NK-92 (cell line): ENCODE data around the gene SEC14L2.
"Not testable (repeated sequence)": the region's sequence is repeated elsewhere in the genome, so short reads cannot be mapped to it uniquely, and the experiment has no call there.

Experiments
- DNase-seq: peaks from one replicate; lab custom pipeline; 2025; ENCODE audit not compliant: unreplicated experiment; lab: John Stamatoyannopoulos, UW

Gene SEC14L2

GRCh38 chr22:30425327-30425615, 28.5 kb downstream of the SEC14L2 start:
- no peak for DNase-seq

- no peak for DNase-seq
These were observed 29.0 kb downstream of the SEC14L2 start, which contains the start of gene MTFP1 for GRCh38 chr22:30425616-30426387. Gene MTFP1, plus strand, starts transcription at chr22:30425768. Its CDS starts 112 bp downstream, at chr22:30425880.

GRCh38 chr22:30426388-30427353, 29.9 kb downstream of the SEC14L2 start:
- no peak for DNase-seq

DNA sequence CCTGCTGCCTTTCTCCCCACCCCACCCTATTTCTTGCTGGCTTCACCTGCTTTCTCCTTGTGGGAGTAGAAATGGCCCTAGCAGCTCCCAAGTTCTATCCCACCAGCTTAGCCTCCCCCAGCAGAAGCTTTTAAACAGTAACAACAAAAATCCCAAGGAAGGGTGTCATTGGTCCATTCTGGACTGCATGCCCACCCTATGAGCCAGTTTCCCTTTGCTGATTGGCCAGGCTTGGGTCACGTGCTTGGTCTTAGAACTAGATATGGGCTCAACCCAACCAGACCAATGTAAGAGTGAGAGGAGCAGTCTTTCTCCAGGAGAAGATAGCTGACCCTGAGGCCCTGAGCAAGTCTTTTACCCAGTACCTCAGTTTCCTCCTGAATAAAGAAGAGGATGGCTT, 31.1 kb downstream of the SEC14L2 start:
- DNase-seq, result no peak

- no peak for DNase-seq
These were observed 33.1 kb downstream of the SEC14L2 start for GRCh38 chr22:30429887-30430286.

DNA sequence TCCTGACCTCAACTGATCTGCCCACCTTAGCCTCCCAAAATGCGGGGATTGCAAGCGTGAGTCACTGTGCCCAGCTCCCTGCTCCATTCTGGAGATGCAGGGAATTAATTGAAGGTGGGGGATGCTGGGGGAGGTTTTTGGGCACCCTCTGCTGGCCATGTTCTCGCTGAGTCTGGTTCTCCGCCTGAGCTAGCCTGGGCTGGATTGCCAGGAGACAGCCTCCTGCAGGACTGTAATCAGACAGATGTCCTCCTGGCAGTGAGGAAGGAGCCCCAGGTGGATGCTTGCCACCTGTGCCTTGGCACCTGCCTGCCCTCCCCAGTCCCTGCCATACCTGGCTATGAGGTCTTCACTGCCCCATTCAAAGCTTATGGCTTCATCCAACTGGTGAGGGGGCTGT, 34.1 kb downstream of the SEC14L2 start:
- no peak for DNase-seq

GRCh38 chr22:30432096-30432495, 35.3 kb downstream of the SEC14L2 start:
- DNase-seq, result no peak

GRCh38 chr22:30432520-30432919, 35.7 kb downstream of the SEC14L2 start:
- no peak for DNase-seq

- no peak for DNase-seq
These were observed 36.4 kb downstream of the SEC14L2 start for GRCh38 chr22:30433227-30433626.

GRCh38 chr22:30433773-30434172, 37.0 kb downstream of the SEC14L2 start:
- no peak for DNase-seq

DNA sequence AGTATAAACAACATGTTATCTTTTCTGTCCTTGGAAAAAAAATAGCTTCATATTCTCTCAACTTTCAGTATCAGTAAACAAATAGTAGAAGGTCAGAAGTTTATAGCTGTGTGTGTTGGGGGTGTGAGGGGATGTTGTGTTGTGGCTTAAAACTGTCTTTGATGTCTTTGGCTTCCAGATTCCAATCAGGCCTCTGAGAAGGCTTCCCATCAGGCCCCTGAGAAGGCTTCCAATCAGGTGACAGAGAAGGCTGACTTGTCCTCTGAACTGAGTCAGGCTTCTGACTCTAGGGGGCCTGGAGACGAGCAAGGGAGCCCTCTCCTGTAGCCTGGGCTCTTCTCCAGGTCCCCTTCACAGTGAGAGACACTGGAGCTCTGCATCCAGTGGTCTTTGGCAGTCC, 38.0 kb downstream of the SEC14L2 start:
- DNase-seq, result no peak

DNA sequence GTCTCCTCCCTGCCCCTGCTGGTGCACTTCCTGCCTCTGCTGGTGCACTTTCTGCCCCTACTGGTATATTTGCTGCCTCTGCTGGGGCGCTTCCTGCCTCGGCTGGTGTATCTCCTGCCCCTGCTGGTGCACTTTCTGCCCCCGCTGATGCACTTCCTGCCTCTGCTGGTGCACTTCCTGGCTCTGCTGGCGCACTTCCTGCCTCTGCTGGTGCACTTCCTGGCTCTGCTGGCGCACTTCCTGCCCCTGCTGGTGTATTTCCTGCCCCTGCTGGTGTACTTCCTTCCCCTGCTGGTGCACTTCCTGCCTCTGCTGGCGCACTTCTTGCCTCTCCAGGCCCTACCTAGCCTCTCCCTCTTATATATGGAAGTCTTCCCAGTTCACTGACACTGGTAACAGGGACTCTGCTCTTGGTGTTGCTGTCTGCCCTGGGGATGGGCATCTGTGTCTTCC, 38.9 kb downstream of the SEC14L2 start:
- DNase-seq, result peak; percentile 24

DNA sequence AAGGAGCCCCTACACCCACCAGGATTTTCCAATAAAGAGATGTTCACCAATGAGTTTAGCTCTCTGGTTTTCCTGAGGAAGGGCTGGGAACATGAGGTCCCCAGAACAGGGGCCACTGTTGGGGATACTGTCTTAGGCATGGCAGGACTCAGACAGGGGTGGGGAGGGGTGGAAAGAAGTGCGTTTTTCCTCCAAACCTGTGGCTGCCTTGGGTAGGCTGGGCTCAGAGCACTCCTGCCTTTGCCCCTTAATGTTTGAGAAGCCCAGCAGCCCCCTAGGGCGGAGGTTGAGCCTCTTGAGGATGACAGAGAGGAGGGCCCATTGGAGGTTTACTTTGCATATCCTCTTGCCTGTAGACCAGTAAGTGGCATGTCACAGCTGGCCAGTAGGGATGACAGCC, 39.4 kb downstream of the SEC14L2 start:
- no peak for DNase-seq

DNA sequence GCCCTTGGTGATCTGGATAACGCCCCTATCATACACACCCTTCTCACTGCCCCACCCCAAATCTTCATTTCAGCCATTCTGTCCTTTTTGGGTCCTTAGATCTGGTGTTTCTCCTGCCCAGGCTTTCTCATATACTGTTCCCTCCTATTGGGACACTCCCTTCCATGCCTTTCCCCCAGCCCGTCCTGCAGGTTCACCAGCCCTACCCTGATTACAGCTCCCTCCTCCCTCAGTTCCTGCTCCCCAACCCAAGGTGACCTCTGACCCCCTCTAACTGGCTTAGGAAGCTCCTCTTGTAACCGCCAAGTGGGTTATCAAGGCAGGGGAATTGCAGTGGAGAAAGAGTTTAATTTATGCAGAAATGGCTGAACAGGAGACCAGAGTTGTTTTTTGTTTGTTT, 41.7 kb downstream of the SEC14L2 start:
- no peak for DNase-seq

DNA sequence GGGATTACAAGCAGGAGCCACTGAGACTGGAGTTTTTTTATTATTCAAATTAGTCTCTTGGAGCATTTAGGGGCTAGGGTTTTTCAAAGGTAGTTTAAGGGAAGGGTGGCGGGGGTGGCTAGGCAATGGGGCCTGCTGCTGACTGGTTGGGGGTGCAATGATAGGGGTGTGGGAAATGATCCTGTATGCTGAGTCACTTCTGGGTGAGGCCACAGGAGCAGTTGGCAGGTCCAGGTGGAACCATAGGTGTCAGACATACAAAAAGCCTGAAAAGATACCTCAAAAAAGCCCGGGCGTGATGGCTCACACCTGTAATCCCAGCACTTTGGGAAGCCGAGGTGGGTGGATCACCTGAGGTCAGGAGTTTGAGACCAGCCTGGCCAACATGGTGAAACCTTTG, 42.4 kb downstream of the SEC14L2 start:
- DNase-seq, result no peak

GRCh38 chr22:30439836-30440235, 43.0 kb downstream of the SEC14L2 start:
- no peak for DNase-seq

- no peak for DNase-seq
These were observed 44.3 kb downstream of the SEC14L2 start for GRCh38 chr22:30441088-30441487.

DNA sequence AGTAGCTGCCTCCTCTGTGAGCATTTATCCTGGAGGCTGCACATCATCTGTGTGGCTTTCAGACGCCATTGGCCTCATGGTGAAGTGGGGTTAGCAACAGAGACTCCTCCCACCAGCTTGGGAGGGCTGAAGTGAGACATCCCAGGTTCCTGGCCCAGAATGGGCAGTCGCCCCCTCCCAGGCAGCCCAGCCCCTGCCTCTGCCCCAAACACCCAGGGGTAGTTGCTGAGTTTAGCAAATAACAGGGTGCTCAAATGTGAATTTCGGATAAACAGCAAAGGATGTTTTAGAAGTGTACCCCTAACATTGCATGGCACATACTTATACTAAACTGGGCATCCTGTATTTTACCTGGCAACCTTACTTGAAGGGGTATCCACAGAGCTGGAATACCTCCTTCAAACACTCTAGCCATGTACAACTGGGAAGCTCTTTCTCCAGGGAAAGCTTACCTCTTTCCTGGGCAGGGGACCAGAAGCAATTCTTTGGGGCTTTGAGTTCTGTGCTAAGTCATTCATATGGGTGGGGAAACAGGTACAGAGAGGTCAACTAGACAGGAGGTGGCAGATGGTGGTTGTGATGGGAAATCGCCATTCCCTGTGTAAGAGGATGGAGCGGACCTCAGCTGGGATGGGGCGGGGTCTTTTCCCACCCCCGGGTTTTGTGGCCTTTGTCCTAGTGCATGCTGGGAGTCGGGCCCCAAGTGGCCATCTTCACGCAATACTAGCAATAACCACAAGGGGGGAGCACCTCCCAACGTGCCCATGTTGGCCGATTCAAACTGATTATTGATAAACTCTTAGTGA, 48.0 kb downstream of the SEC14L2 start:
- no peak for DNase-seq

- no peak for DNase-seq
These were observed 48.8 kb downstream of the SEC14L2 start for GRCh38 chr22:30445438-30446145.

GRCh38 chr22:30447656-30448055, 50.8 kb downstream of the SEC14L2 start:
- DNase-seq, result no peak

- DNase-seq, result not testable (repeated sequence)
These were observed 54.7 kb downstream of the SEC14L2 start for GRCh38 chr22:30451488-30451887.
